Stimulated activated CD4-positive, alpha-beta T cell treated with anti-CD3 and anti-CD28 coated beads, Interleukin-2, amount 100 ng/mL, for 48 hours (primary cell): ENCODE measurements around the gene COX8C.
"Not testable (repeated sequence)": the region's sequence is repeated elsewhere in the genome, so short reads cannot be mapped to it uniquely, and the experiment has no call there.

Experiments
- DNase-seq, 2 donors: peaks; one replicate each; pipeline ENCODE4 v3.0.0-alpha.2; 2020

The COX8C gene

DNA sequence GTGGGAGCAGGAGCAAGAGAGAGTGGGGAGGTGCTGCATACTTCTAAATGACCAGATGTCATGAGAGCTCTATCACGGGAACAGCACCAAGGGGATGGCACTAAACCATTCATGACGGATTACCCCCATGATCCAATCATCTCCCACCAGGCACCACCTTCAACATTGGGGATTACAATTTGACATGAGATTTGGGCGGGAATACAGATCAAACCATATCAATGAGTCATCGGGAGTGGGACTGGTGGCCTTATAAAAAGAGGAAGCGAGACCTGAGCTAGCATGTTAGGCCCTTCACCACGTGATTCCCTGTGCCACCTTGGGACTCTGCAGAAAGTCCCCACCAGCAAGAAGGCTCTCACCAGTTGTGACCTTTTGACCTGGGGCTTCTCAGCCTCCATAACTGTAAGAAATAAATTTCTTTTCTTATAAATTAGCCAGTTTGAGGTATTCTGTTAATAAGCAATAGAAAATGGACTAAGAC, 28.7 kb downstream of the COX8C start:
- DNase-seq: no peak

DNA sequence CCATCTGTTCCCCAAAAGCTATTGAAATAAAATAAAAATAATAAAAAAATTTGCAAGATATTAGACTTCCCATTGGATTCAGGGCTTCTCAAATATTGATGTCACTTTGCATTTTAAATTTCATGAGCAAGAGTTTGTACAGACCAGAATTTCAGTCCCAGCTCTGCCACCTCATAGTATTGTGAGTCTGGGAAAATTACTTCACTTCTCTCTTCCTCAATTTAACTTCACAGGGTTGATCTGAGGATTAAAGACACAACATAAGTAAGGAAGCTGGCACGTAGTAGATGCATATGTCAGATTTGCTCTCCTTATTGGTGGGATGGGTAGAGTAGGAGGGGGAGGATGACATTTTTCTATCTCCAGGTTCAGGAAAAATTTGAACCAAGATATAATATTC, 32.8 kb downstream of the COX8C start:
- no peak for DNase-seq

DNA sequence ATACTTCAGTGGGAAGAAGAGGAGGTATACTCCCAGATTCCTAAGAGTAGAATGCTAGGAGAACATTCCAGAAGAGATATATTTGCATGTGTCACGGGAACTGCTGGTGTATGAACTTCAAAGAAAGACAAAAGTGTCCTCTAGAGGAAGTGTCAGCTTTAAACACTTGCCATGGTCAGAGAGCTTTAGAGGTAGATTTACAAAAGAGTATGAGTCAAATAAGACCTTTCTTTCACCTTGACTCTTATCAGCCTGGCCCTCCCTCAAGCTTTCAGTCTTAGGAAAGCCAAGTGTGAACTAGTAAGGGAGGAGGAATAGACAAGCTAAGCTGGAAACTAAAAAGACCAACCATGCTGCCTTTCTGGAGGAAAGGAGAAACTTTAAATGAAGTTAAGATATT, 34.7 kb downstream of the COX8C start:
- DNase-seq: no peak

DNA sequence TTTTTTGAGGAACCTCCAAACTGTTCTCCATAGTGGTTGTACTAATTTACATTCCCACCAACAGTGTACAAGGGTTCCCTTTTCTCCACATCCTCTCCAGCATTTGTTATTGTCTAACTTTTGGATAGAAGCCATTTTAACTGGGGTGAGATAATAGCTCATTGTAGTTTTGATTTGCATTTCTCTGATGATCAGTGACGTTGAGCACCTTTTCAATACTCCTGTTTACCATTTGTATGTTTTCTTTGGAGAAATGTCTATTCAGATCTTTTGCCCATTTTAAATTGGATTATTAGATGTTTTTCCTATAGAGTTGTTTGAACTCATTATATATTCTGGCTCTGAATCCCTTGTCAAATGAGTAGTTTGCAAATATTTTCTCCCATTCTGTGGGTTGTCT, 37.3 kb downstream of the COX8C start:
- not testable (repeated sequence) for DNase-seq

DNA sequence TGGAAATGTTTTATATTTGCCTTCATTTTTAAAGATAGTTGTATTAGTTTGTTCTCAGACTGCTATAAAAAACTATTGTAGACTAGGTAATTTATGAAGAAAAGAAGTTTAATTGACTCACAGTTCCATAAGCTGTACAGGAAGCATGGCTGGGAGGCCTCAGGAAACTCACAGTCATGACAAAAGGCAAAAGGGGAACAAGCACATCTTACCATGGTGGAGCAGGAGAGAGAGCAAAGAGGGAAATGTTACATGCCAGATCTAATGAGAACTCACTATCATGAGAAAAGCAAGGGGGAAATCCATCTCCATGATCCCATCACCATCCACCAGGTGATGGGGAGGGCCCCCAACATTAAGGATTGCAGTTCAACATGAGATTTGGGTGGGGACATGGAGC, 48.2 kb downstream of the COX8C start:
- DNase-seq: no peak

DNA sequence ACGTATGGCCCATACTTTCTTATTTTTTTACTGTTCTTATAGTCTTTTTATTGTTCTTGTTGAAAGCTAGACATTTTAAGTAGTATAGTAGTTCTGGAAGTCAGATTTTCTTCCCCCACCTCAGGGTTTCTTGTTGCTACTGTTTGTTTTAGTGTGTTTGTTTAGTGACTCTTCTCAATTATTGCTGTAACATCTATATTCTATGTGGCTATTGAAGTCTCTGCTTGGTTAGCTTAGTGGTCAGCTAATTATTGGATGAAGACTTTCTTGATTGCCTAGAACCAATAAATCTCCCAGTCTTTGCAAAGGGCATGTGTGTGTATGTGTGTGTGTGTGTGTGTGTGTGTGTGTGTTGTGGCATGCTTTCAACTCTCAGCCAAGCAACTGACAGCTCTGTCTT, 49.5 kb downstream of the COX8C start:
- no peak for DNase-seq
